SK-N-SH (cell line): Measurements from ENCODE around the gene EIF3D. TPM values are rescaled to one million over a fixed set of nuclear protein-coding genes. Genes with fewer than 3 reads are reported as not detected.

Experiments
- CTCF ChIA-PET: fragments of 300-600, 350-600 bp; formaldehyde crosslinking; extraction: SDS; loops from one replicate; lab custom pipeline; 2021; lab: Yijun Ruan, JAX
- POLR2A ChIA-PET: fragments of 350-600 bp; sonication (Branson Sonifier 250); formaldehyde crosslinking; extraction: SDS; loops from one replicate; lab custom pipeline; 2020; ENCODE audit warnings: antibody characterized with exemption, inconsistent platforms; lab: Yijun Ruan, JAX
- DNase-seq: peaks from one replicate; pipeline ENCODE4 v3.0.0; 2012
- H2AFZ ChIP-seq: fragments of 200-600 bp; sonication (generic); 2 replicates; pipeline ENCODE4 v1.8.1; 2016; ENCODE audit warnings: antibody characterized with exemption, mild to moderate bottlenecking, low read depth
- H3F3A ChIP-seq: fragments of 200-600 bp; sonication (generic); replicated peaks from 2 replicates; pipeline ENCODE3; 2016; ENCODE audit warnings: antibody characterized with exemption, mild to moderate bottlenecking; ENCODE audit not compliant: insufficient read depth
- H3K27ac ChIP-seq, 2 experiments: fragments of 200-500 bp in 1 of 2; fragments of 200-600 bp in 1 of 2; sonication (Bioruptor generic) in 1 of 2; sonication (generic), shearing (Covaris generic) in 1 of 2; 2 replicates each; pipeline versions ENCODE4 v1.5.1 to v1.6.1; 2014 to 2016; ENCODE audit warnings: low read depth in 2 of 2, inconsistent platforms in 1 of 2, low read length in 1 of 2, mild to moderate bottlenecking in 1 of 2, mixed read lengths in 1 of 2
- H3K27me3 ChIP-seq: fragments of 200-600 bp; sonication (generic), shearing (Covaris generic); 2 replicates; pipeline ENCODE4 v1.6.1; 2016; ENCODE audit warnings: mixed run types; ENCODE audit not compliant: insufficient read depth
- H3K36me3 ChIP-seq, 2 experiments: fragments of 200-500 bp in 1 of 2; fragments of 200-600 bp in 1 of 2; sonication (Bioruptor generic) in 1 of 2; sonication (generic) in 1 of 2; replicated peaks in 1 of 2; 2 replicates each; pipeline versions ENCODE3 to v1.5.1; 2014 to 2016; ENCODE audit warnings: low read length in 1 of 2, mild to moderate bottlenecking in 1 of 2; ENCODE audit not compliant: insufficient read depth in 2 of 2, control insufficient read depth in 1 of 2
- H3K4me1 ChIP-seq, 2 experiments: fragments of 200-500 bp in 1 of 2; fragments of 200-600 bp in 1 of 2; sonication (Bioruptor generic) in 1 of 2; sonication (generic), shearing (Covaris generic) in 1 of 2; 2 replicates each; pipeline versions ENCODE4 v1.5.1 to v1.6.1; 2014 to 2016; ENCODE audit warnings: low read depth in 1 of 2, low read length in 1 of 2, mixed run types in 1 of 2; ENCODE audit not compliant: insufficient read depth in 2 of 2, control insufficient read depth in 1 of 2
- H3K4me2 ChIP-seq: fragments of 200-600 bp; sonication (generic), shearing (Covaris generic); 2 replicates; pipeline ENCODE4 v1.6.1; 2017; ENCODE audit warnings: mixed run types
- H3K4me3 ChIP-seq, 2 experiments: fragments of 200-500 bp in 1 of 2; fragments of 200-600 bp in 1 of 2; sonication (Bioruptor generic) in 1 of 2; sonication (generic), shearing (Covaris generic) in 1 of 2; 2 replicates each; pipeline versions ENCODE4 v1.5.1 to v1.8.1; 2014 to 2016; ENCODE audit warnings: low read depth in 2 of 2, inconsistent platforms in 1 of 2, low read length in 1 of 2, mild to moderate bottlenecking in 1 of 2, mixed read lengths in 1 of 2, moderate library complexity in 1 of 2
- H3K79me2 ChIP-seq: fragments of 200-600 bp; sonication (generic); 2 replicates; pipeline ENCODE4 v1.8.1; 2017; ENCODE audit warnings: mild to moderate bottlenecking; ENCODE audit not compliant: insufficient read depth
- H3K9ac ChIP-seq: fragments of 200-600 bp; sonication (generic); 2 replicates; pipeline ENCODE4 v1.6.1; 2017; ENCODE audit warnings: mixed run types
- H3K9me2 ChIP-seq: fragments of 200-600 bp; sonication (generic); 2 replicates; pipeline ENCODE4 v1.6.1; 2017; ENCODE audit warnings: mixed run types
- H3K9me3 ChIP-seq: fragments of 200-600 bp; sonication (generic); 2 replicates; pipeline ENCODE4 v1.6.1; 2017; ENCODE audit warnings: mixed run types, mild to moderate bottlenecking, moderate library complexity
- H4K20me1 ChIP-seq: fragments of 200-600 bp; sonication (generic); 2 replicates; pipeline ENCODE4 v1.6.1; 2017; ENCODE audit warnings: mild to moderate bottlenecking, mixed run types; ENCODE audit not compliant: insufficient read depth
- CTCF ChIP-seq: fragments of 200-600 bp; sonication (generic); IDR thresholded peaks from 2 replicates; pipeline ENCODE4 v1.6.1; 2017; ENCODE audit warnings: antibody characterized with exemption, mild to moderate bottlenecking, moderate library complexity
- EZH2phosphoT487 ChIP-seq: fragments of 200-600 bp; sonication (generic); IDR thresholded peaks from 2 replicates; pipeline ENCODE4 v1.6.1; 2017; ENCODE audit warnings: low read depth, mixed run types, mild to moderate bottlenecking, antibody characterized with exemption, moderate library complexity, borderline replicate concordance
- FOSL2 ChIP-seq: IDR thresholded peaks from 2 replicates; pipeline ENCODE4 v1.4.0; 2012; ENCODE audit warnings: low read depth, mild to moderate bottlenecking, moderate library complexity, borderline replicate concordance
- FOXJ3 ChIP-seq: sonication (generic); formaldehyde crosslinking; IDR thresholded peaks from 2 replicates; pipeline ENCODE4 v1.5.1; 2020; ENCODE audit warnings: mild to moderate bottlenecking, missing genetic modification reagents
- GABPA ChIP-seq: IDR thresholded peaks from 2 replicates; pipeline ENCODE4 v1.4.0; 2012; ENCODE audit warnings: low read depth, mild to moderate bottlenecking
- GATA2 ChIP-seq: sonication (generic); formaldehyde crosslinking; IDR thresholded peaks from 2 replicates; pipeline ENCODE4 v1.5.0; 2020; ENCODE audit warnings: mild to moderate bottlenecking, missing genetic modification reagents
- IRF3 ChIP-seq: fragments of 150-350 bp; IDR thresholded peaks from 2 replicates; pipeline ENCODE4 v1.6.1; 2016; ENCODE audit warnings: mild to moderate bottlenecking, low read depth, low read length
- JUND ChIP-seq: IDR thresholded peaks from 2 replicates; pipeline ENCODE4 v1.4.0; 2012
- MAX ChIP-seq: IDR thresholded peaks from 2 replicates; pipeline ENCODE4 v1.4.0; 2012; ENCODE audit warnings: low read depth
- MEF2A ChIP-seq: IDR thresholded peaks from 2 replicates; pipeline ENCODE4 v1.4.0; 2012; ENCODE audit warnings: low read depth, borderline replicate concordance
- RAD21 ChIP-seq: IDR thresholded peaks from 2 replicates; pipeline ENCODE4 v1.6.1; 2012; ENCODE audit warnings: mild to moderate bottlenecking, low read length
- SMC3 ChIP-seq: IDR thresholded peaks from 2 replicates; pipeline ENCODE4 v1.6.1; 2012; ENCODE audit warnings: low read depth, low read length, improper control_type of control experiment
- TEAD4 ChIP-seq: IDR thresholded peaks from 2 replicates; pipeline ENCODE4 v1.4.0; 2012; ENCODE audit warnings: mild to moderate bottlenecking, borderline replicate concordance; ENCODE audit not compliant: insufficient read depth
- USF2 ChIP-seq: fragments of 150-350 bp; IDR thresholded peaks from 2 replicates; pipeline ENCODE4 v1.6.1; 2017; ENCODE audit warnings: antibody characterized with exemption, low read length, low read depth, borderline replicate concordance
- ZBTB33 ChIP-seq: IDR thresholded peaks from 2 replicates; pipeline ENCODE4 v1.4.0; 2012; ENCODE audit warnings: low read depth, borderline replicate concordance
- WGBS: methylation state at CpG from one replicate; pipeline ENCODE4 v1.1.6; 2017; ENCODE audit warnings: low lambda C conversion rate; 5-methylcytosine and 5-hydroxymethylcytosine counted together
- polyA plus RNA-seq, 3 experiments: library from polyadenylated mRNA; depleted of rRNA; stranded (reverse); fragments of >200 nt; gene quantifications; 2 replicates each; pipeline ENCODE4 v1.2.3, GENCODE V29; 2012

EIF3D gene
- polyA plus RNA-seq, 1 of the 3 experiments (the other 2 are of a cell fraction): 423 TPM

- no peak for TF ChIP-seq IRF3
- no peak for TF ChIP-seq FOXJ3
- no peak for TF ChIP-seq USF2
These were observed 43.0 kb upstream of the EIF3D start (continued) for GRCh38 chr22:36571991-36572390.

- ChIA-PET POLR2A (no interaction called here), CTCF (interaction anchor here (0.6 to 2.3 kb wide), 8 partner anchors 18 to 334 kb away, joined by 3 to 12 read pairs (median 3); no protein-coding TSS in a partner anchor)
- Histone ChIP-seq H3K27me3 (no peaks in the 10 kb centered on the region; the same call in 1 of the 2 replicates), H3K4me1 (no peaks in the 10 kb centered on the region), H3K27ac (no peak overlapping the region), H3K4me2 (no peak overlapping the region), H3K36me3 (no peaks in the 10 kb centered on the region), H3K9ac (no peak overlapping the region), H4K20me1 (no peaks in the 10 kb centered on the region), H3K9me2 (no peaks in the 10 kb centered on the region), H3K4me3 (no peak overlapping the region; a peak in 1 of 4 replicates), H2AFZ (no peak overlapping the region), H3F3A (no peaks in the 10 kb centered on the region), H3K79me2 (no peaks in the 10 kb centered on the region), H3K9me3 (no peaks in the 10 kb centered on the region)
- no peak for TF ChIP-seq JUND
- TF ChIP-seq MEF2A: no peak
- peak; percentile 18; the same call in 1 of the 2 replicates for TF ChIP-seq SMC3
- TF ChIP-seq ZBTB33: no peak
- no peak for TF ChIP-seq FOXJ3
- TF ChIP-seq IRF3: no peak
- TF ChIP-seq CTCF: peak; percentile 21
- no peak for TF ChIP-seq GATA2
- no peak for TF ChIP-seq FOSL2
- no peak for TF ChIP-seq GABPA
- TF ChIP-seq TEAD4: no peak
- TF ChIP-seq MAX: no peak
- peak; percentile 44 for TF ChIP-seq RAD21
- no peak for TF ChIP-seq EZH2phosphoT487
- DNase-seq: peak; percentile 76
- 66% methylated on average over 10 of the region's 12 CpGs for WGBS
These were observed 41.0 kb upstream of the EIF3D start for GRCh38 chr22:36569999-36570398.
